GM11168 (cell line): ENCODE data around the gene SNAI3.

Experiments
- in situ Hi-C: fragments of 300-500 bp; cut with MboI; formaldehyde crosslinking; loops from one replicate; pipeline ENCODE4 v1.12.0; 2022; ENCODE audit warnings: low sequenced_read_pairs; ENCODE audit not compliant: unreplicated experiment

SNAI3 gene

DNA sequence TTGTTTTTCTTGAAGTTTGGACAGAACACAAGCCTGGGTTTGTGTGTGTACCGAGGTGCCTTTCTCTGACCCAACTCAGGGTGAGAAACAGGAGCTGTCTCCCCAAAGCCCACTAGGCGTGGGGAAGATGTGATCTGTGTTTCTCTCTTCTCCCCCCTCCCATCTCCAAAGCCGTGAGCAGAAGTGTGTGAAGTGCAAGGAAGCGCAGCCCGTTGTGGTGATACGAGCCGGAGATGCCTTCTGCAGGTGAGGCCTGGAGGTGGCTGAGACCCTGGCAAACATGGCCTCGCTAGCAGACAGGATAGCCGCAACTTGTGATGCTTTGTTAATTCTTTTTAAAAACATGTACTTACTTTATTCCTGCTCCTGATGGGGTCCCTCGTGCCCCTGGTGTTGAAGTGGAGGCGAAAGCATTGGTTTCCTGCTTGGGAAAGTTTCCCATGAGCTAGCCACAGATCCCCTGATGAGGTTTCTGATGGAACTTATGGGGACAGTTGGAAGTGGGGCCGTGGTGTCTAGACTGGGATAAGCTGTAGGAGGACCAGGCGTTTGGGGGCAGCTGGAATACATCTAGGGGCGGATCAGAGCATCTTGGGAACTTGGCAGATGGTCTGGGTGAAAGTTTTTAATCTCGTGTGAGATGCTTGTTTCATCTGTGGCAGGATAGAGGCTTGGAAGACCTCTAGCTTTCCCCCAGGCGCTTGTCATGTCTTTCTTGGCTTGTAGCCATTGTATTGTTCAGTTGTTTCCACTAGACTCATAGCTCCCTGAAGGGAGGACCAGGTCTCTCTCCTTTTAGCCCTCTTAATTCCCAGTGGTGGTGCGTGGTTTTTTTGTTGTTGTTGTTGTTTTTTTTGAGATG is 20.9 kb upstream of the SNAI3 start:
- in situ Hi-C loops: no loop called here

DNA sequence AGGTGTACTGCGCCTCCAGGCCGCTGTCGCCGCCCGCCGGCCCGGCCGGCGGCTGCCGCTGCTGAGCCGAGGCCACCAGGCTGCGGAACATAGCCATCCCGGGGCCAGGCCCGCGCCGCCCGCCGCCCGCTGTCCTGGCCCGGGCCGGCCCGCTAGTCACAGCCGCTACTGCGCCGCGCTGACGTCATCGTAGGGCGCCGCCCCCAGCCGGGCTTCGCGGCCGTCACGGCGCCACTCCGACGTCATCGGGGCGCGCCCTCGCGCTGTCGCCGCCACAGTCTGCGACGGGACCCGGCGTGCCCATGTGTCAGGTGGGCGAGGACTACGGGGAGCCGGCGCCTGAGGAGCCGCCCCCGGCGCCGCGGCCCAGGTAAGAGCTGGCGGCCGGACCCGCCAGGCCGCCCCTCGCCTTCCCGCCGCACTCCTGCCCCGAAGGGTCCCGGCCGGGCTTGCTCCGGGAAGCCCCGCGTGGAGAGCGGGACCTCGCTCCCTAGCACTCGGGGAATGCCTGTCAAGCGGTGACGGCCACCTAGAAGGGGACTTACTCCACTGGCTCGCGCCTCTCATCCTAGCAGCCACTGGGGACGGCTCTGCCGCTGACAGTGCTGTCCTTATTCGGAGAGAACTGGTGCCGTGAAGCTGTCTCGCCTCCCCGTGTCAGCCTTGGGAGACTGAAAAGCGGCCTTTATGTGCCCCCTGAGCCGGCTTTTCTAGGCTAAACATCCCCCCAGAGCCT is 20.1 kb upstream of the SNAI3 start, which contains the start of the genes CTU2 and RNF166:
TSS of gene CTU2 (plus strand) at position 275 of the 736 bp plus-strand sequence. CDS start at position 303, 28 bp downstream.
TSS of gene RNF166 (minus strand) at position 180 of the 736 bp plus-strand sequence. CDS start at position 97, 83 bp downstream.
- in situ Hi-C loops: no loop called here

DNA sequence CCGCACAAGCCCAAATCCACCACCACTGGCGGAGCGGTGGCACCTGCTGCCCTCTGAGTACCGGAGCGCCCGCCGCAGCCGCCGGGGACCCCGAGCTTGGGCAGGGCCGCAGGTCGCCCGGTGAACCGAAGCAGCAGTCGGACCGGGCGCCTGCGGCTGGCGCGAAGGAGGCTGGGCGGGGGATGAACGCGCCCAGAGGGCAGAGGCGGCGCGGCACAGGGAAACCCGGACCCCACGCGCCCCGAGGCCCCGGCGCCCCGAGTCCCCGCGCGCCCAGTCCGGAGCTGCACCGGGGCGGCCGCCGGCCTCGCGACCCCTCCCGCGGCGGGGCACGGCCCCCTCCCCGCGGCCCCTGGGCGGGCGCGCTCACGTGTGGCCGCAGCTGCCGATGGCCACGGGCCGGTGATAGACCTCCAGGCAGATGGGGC is 19.5 kb upstream of the SNAI3 start:
- in situ Hi-C loops: no loop called here

DNA sequence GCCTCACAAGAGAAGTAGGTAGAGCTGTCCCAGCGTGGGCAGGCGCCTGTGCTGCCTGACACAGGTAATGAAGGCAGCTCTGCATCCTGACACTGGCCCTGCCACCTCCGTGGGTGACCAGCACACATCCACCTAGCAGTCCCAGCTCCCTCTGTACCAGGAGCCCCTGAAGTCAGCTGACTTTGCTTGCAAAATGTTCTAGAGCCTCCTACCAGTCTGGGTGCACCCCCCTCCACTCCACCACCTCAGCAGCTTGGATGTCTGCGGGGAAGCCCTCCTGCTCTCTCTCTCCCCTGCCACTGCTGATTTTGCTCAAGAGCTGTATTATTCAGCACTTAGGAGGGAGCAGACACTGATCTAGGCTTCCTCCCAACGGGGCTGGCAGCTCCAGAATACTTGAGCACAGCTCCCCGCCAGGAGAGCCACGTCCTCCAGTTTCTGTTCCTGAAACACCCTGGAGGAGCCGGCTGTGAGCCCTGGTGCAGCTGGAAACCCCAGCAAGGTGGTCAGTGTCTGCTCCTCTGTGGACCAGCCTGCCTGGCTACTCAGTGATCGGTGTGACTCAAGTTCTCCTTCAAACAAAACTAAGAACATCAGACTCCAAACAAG is 18.9 kb upstream of the SNAI3 start:
- in situ Hi-C loops: no loop called here

DNA sequence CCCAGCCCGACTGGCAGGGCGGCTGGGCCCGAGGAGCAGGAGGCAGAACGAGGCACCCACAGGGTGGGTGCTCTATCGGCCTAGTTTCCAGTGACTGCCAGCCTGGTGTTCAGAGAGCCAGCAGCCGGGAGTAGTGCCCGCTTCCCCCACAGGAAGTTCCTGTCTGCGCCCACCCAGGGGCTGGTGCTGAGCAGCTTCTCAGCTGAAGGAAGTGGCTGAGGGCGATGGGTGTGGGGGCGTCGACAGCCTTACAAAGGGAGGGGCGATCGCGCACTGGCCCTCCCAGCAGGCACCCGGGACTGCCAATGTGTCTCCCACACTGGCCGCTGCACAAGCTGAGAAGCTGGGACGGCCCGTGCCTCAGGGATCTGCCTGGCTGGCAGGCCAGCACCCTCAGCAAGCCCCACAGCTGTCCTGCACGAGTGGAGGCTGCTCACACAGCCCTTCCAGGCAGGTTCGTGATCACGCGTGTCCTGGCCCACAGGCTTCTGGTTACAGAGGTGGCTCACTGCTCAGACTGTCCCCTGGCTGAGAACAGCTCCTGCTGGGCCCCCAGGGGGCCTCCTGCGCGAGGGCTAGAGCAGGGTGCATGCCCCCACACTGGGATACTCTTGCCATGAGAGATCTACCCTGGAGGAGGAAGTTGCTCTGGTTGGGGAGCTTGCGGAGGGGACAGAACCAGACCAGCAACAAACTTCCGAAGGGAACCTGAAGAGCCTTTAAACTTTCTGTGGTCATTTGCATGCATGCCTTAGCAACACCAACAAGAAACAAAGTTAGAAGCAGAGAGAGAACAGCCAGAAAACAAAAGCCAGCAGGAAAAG is 17.4 kb upstream of the SNAI3 start:
- in situ Hi-C loops: no loop called here

DNA sequence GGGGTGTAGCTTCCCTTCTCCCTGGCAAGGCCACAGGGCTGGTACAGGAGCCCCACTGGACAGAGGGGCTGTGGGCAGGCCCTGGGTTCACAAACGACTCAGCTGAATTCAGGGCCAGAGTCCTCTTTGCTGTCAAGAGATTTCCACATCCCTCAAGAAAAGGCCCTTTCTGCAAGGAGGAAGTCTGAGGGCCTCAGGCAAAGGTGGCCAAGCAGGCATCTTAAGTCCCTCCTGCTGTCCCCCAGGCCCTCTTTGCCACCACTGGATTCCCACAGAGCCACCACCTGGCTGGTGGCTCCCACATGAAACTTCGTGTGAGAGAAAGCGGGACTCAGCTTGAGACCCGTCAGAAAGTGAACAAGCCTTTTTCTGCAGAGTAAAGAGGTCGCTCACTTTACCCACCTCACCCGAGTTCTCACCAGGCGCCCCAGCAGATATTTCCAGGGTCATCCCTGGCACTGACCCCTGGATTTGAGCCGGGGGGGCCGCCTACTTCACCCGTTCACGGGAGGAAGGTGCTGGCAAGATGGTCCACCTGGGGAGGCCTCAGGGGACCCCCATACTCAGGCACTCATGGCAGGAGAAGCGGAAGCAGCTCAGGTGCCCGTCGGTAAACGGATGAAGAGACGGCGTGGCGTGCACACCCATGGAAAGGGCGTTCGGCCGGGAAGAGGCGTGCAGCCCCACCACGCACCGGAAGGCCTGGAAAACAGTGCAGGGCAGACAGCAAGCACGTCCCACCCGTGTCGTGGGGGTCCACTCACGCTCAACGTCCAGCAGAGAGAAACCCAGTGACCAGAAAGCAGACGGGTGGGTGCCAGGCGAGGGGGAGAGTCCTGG is 16.3 kb upstream of the SNAI3 start:
- in situ Hi-C loops: no loop called here

DNA sequence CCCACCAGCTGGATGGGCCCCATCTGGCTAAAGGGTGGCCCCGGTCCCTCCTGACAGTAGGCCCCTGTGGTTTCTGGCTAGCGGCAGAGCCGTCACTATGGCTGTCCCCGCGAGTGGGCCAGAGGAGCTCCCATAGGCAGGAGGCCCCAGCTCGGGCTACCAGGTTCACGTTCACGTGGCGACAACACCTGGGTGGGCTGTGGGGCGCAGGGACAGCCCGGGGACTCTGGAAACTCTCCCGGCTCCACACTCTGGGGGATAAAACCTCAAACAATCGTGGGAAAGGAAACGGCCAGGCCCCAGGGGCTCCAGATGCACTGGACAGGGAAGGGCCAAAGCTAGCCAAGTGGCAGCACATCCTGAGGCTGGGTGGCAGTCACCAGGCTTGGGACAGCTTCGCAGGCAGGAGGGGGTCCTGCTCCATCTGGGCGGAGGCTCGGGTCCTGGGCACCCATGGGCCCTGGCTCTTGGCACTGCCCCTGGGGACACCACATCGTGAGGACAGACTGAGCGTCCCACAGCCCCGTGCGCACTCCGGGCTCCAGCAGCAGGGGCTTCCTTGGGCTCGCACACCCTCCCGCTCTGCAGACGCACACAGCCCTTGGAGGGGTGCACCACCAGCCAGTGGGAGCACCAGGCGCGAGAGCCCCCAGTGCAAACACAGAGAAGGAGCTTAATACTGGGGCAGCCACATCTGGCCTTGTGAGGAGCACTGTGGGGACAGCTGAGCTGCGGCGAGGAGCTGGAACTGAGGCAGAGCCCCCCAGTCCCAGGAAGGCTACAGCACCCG is 15.5 kb upstream of the SNAI3 start:
- in situ Hi-C loops: no loop called here

DNA sequence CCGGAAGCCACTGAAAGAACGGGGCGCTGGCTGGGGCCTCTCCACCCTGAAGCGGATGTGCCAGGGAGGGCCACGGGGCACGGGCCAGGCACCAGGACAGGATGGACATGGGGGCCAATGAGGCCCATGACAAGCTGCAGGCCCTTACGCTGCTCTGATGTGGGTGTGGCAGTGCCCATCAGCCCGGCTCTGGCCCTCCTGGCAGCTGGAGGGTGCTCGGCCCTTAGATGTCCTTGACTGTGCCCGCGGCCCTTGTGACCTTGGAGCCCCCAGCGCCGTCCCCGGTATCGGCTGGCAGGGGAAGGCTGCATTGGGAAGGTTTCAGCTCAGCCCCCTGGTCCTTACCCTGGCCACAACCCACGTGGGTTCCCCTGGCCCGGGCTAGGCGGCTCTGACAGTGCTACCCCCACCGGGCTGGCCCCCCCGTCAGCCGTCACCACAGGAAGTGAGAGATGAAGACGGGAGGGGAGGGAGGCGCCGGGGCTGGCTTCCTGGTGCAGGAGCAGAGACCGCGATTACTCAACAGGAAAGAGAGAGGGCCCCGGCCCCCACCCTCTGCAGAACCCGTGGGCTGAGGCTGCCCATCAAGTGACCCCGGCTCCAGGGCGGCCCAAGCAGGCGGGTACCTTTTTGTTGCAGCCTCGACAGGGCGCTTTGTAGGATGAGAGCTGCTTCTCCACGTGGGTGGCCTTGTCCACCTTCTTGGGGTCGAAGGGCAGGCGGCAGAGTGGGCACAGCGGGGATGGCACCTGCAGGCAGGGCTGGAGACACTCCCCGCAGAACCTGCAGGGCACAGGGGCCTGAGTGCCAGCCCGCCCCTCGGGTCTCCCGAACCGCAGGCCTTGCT is 14.6 kb upstream of the SNAI3 start:
- in situ Hi-C loops: no loop called here

DNA sequence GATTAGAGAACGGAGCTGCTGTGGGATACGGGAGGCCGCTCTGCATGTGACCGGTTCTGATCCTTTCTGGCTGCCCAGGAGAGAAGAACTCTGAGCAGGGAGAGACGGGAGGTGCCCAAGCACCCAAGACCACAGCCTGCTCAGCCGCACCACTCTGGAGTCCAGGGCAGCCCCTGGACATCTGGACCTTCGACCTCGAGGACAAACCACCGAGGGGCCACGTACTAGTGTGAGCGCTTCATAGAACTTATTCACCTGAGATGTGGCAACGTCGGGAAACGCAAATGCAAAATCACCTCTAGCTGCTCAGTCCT is 14.0 kb upstream of the SNAI3 start:
- in situ Hi-C loops: no loop called here

DNA sequence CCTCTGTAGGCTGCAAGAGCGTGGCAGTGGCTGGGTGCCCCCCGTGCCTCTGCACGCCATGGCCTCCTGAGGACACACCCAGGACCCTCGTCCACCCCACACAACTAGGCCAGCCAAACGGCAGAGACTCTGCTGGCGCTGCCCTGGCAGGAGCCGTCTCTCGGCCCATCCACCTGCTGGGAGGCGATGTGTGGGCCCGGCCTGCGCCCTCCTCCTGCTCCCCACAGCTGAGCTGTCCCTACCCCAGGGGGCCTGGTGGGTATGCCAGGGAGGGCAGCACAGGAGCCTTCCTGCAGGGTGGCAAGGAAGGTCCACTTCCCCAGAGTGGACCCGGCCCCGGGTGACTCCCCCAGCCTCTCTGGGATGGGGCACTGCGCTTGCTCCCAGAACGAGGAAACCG is 12.9 kb upstream of the SNAI3 start:
- in situ Hi-C loops: no loop called here

DNA sequence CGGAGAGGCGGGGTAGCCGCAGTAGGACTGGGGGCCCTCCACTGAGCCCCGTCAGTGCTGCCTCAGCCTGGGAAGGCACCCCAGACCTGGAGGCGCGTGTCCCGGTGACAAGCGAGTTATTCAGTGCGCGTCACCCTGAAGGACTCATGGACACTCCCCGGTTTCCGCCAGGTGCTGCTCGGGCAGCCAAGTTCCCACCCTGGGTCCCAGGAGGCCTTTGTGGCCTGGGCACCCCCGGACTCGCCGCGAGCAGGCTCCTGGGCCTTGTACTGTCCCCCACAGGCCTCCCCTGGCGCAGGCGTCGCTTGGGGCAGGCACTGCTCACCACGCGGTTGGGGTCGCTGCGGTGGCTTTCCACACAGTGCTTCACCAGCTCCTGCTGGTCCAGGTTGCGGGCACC is 12.3 kb upstream of the SNAI3 start:
- in situ Hi-C loops: no loop called here

DNA sequence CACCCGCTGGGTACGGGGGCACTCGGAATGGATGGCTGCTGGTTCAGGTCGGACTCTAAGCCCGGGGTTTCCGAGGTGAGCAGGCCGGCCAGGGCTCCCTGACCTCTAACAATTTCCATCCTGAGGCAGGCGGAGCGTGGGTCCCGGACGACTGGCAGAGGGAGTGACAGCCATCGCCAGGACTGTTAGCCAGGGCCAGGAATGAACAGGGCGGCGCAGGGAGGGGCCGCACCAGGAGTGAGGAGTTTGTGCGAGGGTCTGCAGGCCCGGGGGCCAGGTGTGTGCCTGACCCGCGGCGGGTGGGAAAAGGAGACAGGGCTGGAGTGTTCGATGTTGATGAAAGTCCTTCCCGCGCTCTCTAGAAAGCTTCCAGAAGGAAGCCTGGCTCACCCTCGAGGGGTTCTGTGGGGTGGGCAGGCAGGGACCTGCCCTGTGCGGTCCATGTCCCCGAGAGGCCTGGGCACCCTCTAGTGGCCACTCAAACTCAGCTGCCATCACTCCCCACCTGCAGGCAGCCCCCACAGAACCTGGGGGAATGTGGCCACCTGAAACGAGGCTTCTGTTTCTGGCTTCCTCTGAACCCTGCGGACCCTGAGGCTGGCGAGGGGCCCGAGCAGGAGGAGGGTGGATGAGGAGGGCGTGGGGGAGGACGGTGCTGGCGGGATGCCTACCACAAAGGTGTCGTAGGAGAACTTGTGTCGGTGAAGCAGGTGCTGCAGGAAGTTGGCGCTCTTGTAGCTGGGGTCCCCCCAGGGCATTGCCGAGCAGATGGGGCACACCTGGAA is 11.7 kb upstream of the SNAI3 start:
- in situ Hi-C loops: no loop called here

DNA sequence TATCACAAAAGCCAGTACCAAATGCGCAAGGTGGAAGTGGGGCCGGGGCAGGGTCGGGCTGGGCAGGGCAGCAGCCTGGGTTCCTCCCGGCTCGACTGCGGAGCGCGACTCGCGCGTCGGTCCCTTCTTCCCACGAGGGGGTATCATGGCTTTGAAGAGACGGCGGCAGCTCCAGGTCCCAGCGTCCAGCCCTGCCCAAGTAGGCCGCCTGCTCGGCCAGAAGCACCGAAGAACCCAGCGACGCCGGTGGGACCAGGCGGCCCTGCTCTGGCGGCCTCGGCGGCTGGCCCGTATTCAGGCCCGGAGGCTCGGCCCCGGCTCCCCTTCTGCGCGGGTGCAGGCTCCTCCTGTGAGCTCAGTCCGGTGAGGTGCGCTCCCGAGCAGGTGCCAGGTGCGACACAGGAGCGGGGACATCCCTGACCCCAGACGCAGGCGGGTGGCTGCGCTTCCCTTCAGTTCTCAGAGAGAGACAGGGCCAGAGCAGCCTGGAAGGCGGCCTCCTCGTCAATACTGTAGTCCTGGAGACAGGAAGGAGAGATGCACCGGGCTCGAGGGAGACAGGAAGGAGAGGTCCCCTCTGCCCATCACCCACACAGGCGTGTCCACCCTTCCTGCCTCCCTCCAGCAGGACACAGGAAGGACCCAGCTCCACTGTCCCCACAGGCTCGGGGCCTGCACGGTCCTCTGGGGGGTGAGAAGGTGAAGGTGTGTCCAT is 11.0 kb upstream of the SNAI3 start:
- in situ Hi-C loops: no loop called here

DNA sequence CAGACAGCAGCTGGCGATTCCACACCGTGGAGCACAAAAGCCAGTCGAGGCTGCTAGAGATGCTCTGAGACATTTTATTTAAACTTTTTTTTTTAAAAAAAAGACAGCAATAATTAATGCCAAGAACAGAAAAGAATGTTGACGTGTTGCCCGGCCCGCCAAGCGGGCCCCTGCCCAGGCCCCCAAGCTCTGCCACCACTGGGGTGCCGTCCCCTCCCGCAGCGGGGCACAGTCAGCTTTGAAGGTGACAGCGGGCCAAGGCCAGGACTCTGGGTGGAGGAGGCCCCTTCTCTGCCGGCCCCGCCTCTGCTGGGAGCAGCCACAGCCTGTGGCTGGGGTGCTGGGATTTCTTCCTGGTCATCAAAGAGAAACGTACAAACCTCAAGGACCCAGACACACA is 10.1 kb upstream of the SNAI3 start:
- in situ Hi-C loops: no loop called here

DNA sequence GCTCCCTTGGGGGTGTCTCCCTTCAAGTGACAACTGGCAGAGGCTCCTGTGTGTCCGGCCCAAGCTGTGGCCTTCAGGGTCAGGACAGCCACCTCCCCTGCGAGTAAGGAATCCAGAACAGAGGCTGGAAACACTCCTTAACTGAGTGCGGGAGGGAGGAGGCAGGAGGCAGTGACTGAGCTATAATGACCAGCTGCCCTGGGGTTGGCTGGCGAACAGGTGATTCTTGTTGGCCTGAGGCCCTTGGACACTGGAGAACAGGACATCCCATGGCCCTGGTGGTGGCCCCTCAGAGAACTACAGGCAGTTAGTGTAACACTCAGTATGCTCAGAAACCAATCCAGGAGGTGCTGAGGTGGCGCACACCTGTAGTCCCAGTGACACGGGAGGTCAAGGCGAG is 9.4 kb upstream of the SNAI3 start:
- in situ Hi-C loops: no loop called here

DNA sequence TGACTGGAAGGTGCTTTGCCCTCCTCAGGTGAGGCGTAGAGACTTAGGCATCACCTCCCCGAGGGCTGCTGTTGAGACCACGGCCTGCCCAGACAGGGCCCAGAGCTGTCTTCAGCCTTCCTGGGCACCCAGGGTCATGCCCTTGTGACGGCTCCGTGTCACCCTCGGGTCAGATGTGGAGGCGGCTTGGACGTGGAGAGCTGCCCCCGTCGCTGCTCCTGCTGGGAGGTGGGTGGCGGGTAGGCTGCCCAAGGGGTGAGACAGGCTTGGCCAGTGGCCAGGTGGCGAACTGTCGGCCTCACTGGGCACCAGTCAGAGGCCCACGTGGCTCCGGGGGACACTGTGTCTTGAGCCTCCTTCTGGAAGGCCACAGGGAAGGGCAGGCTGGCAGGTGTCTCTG is 8.9 kb upstream of the SNAI3 start:
- in situ Hi-C loops: no loop called here
